Nephron progenitor cell (in vitro differentiated cells): ENCODE data around the gene BTNL9.
"Not testable (repeated sequence)": the region's sequence is repeated elsewhere in the genome, so short reads cannot be mapped to it uniquely, and the experiment has no call there.

Source experiments
- DNase-seq: peaks from one replicate; pipeline ENCODE4 v3.0.0; 2021
- H3K27ac Mint-ChIP-seq: 2 replicates; pipeline ENCODE4 v1.8.0; 2021; ENCODE audit warnings: mild to moderate bottlenecking, moderate library complexity, mixed read lengths
- H3K27me3 Mint-ChIP-seq: 2 replicates; pipeline ENCODE4 v1.8.0; 2021; ENCODE audit warnings: mild to moderate bottlenecking, low read depth, mixed read lengths; ENCODE audit not compliant: poor library complexity
- H3K36me3 Mint-ChIP-seq: 2 replicates; pipeline ENCODE4 v1.8.0; 2021; ENCODE audit warnings: low read depth, mixed read lengths
- H3K4me1 Mint-ChIP-seq: 2 replicates; pipeline ENCODE4 v1.8.0; 2021; ENCODE audit warnings: mixed read lengths
- H3K4me3 Mint-ChIP-seq: 2 replicates; pipeline ENCODE4 v1.8.0; 2021; ENCODE audit warnings: mild to moderate bottlenecking, moderate library complexity, mixed read lengths
- H3K9me3 Mint-ChIP-seq: 2 replicates; pipeline ENCODE4 v1.8.0; 2021; ENCODE audit warnings: mild to moderate bottlenecking, moderate library complexity, mixed read lengths
- CTCF ChIP-seq: fragments of 200-600 bp; sonication (generic); IDR thresholded peaks from 2 replicates; pipeline ENCODE4 v1.5.0; 2021; ENCODE audit warnings: antibody characterized with exemption

BTNL9 gene

DNA sequence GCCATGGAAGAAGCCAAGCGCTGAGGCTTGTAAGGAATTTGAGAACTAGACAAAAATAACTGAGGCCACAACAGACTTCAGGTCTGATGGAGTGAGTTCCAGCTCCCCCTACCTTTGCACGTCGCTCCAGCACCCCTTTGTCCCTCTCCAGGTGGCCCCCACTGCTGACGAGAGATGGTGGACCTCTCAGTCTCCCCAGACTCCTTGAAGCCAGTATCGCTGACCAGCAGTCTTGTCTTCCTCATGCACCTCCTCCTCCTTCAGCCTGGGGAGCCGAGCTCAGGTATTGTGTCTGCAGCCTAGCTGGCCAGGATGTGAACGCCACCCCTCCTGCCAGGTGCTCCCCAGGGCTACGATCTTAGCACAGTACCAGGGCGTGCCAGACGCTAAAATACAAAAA lies 5.2 kb downstream of the BTNL9 start:
- DNase-seq, result no peak
- peaks cover 2% of the 10 kb centered on the region for H3K9me3 Mint-ChIP-seq
- H3K4me3 Mint-ChIP-seq, result no peak overlapping the region
- H3K27me3 Mint-ChIP-seq, result peaks cover 52% of the 10 kb centered on the region
- H3K4me1 Mint-ChIP-seq, result peaks cover 4% of the 10 kb centered on the region
- no peak overlapping the region for H3K27ac Mint-ChIP-seq
- no peak for TF ChIP-seq CTCF
- no peaks in the 10 kb centered on the region for H3K36me3 Mint-ChIP-seq

GRCh38 chr5:181045857-181046256 lies 5.8 kb downstream of the BTNL9 start:
- not testable (repeated sequence) for H3K9me3 Mint-ChIP-seq, H3K27ac Mint-ChIP-seq, H3K36me3 Mint-ChIP-seq, DNase-seq, H3K4me1 Mint-ChIP-seq, H3K4me3 Mint-ChIP-seq
- H3K27me3 Mint-ChIP-seq, result peaks cover 52% of the 10 kb centered on the region

GRCh38 chr5:181047288-181047687 lies 7.2 kb downstream of the BTNL9 start:
- Mint-ChIP-seq H3K27me3 (peaks cover 52% of the 10 kb centered on the region), H3K4me3 (no peak overlapping the region), H3K27ac (no peak overlapping the region), H3K4me1 (peaks cover 15% of the 10 kb centered on the region), H3K9me3 (peaks cover 6% of the 10 kb centered on the region), H3K36me3 (no peaks in the 10 kb centered on the region)
- no peak for DNase-seq
- TF ChIP-seq CTCF, result no peak

- DNase-seq, result no peak
- TF ChIP-seq CTCF, result no peak
- H3K9me3 Mint-ChIP-seq, result peaks cover 6% of the 10 kb centered on the region
- peaks cover 17% of the 10 kb centered on the region for H3K4me1 Mint-ChIP-seq
- H3K27me3 Mint-ChIP-seq, result peaks cover 51% of the 10 kb centered on the region
- no peak overlapping the region for H3K27ac Mint-ChIP-seq
- no peak overlapping the region for H3K4me3 Mint-ChIP-seq
- H3K36me3 Mint-ChIP-seq, result no peaks in the 10 kb centered on the region
Measured at GRCh38 chr5:181047921-181048320, 7.9 kb downstream of the BTNL9 start.

DNA sequence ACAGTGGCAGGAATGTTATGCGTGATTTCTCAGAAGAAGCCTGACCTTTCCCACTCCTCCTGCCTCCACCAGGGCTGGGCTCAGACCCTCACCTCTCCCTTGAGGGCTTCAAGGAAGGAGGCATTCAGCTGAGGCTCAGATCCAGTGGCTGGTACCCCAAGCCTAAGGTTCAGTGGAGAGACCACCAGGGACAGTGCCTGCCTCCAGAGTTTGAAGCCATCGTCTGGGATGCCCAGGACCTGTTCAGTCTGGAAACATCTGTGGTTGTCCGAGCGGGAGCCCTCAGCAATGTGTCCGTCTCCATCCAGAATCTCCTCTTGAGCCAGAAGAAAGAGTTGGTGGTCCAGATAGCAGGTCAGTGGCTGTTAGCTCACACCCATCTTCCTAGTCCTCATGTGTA lies 9.9 kb downstream of the BTNL9 start:
- TF ChIP-seq CTCF, result no peak
- Mint-ChIP-seq H3K27me3 (peaks cover 61% of the 10 kb centered on the region), H3K4me1 (peaks cover 30% of the 10 kb centered on the region), H3K9me3 (peaks cover 4% of the 10 kb centered on the region), H3K36me3 (no peaks in the 10 kb centered on the region), H3K4me3 (no peak overlapping the region), H3K27ac (no peak overlapping the region)
- no peak for DNase-seq

GRCh38 chr5:181051841-181052671 lies 12.0 kb downstream of the BTNL9 start:
- DNase-seq, result peak; percentile 45
- no peak for TF ChIP-seq CTCF
- H3K4me1 Mint-ChIP-seq, result peaks cover 34% of the 10 kb centered on the region
- no peaks in the 10 kb centered on the region for H3K36me3 Mint-ChIP-seq
- H3K27me3 Mint-ChIP-seq, result peaks cover 82% of the 10 kb centered on the region
- H3K27ac Mint-ChIP-seq, result no peak overlapping the region
- peak overlapping the region; percentile 78 for H3K4me3 Mint-ChIP-seq
- H3K9me3 Mint-ChIP-seq, result peaks cover 4% of the 10 kb centered on the region
